ENCODE data around the gene CYBC1. TPM values are rescaled to one million over a fixed set of nuclear protein-coding genes. Genes with fewer than 3 reads are reported as not detected.

CYBC1 gene
- total and polyA plus RNA-seq, 9 of the 15 experiments (the other 6 are each of a cell fraction or from before 2014, with no cell fraction given) = 1.3 to 71.8 (median 49.9) TPM

DNA sequence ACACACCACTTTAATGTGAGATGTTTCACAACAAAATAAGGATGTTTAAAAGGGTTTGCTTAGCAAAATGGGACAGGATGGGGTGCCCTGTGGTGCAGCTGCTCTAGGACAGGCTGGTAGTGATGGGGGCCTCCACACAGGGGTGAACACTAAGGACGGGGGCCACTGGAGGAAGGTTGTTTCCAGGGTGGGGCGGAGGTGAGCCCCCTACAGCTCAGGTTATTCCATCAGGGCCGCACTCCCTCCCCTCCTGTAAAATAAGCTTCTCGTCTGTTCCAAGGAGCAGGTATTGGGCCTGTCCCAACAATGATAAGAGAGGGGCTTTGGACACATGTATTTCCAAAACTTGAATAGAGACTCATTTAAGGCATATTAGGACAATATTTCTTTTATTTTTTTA, 34.3 kb downstream of the CYBC1 start (continued):
- TF ChIP-seq ZNF592 (IDR thresholded peaks at IDR 0.05) (no peak), XRCC5 (IDR thresholded peaks at IDR 0.05; ENCODE audit: low read depth, low read length) (no peak), ZNF274 (IDR thresholded peaks at IDR 0.05; ENCODE audit: borderline replicate concordance, low read depth, low read length) (no peak), HOXB6 (CRISPR knock-in tag; IDR thresholded peaks at IDR 0.05; ENCODE audit: borderline replicate concordance) (no peak)

DNA sequence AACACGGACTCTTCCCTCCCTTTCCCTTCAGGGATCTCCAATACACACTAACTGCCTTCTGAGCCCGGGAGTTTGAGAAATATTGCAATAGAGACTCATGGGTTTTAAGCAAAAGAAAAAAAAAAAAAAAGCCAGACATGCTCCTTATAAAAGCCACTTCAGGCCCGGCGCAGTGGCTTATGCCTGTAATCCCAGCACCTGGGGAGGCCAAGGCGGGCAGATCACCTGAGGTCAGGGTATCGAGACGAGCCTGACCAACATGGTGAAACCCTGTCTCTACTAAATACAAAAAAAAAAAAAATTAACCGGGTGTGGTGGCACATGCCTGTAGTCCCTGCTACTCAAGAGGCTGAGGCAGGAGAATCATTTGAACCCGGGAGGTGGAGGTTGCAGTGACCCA, 34.8 kb downstream of the CYBC1 start:
- FAIRE-seq (no peak), DNase-seq (ENCODE audit: extremely low read depth in 1 of 4, low spot score in 3 of 4) (no peak), ATAC-seq (no peak)
- Histone ChIP-seq H3K27ac (ENCODE audit: extremely low read depth, low read depth, low read length) (no peak overlapping the region), H3K4me3 (no peak overlapping the region), H3K79me2 (ENCODE audit: control insufficient read depth, insufficient read depth, low read length) (peaks cover 28% of the 10 kb centered on the region), H3K9ac (ENCODE audit: insufficient read depth in 1 of 2, low read depth in 2 of 2, low read length in 2 of 2) (no peak overlapping the region), H3K4me2 (ENCODE audit: insufficient read depth, low read length) (no peak overlapping the region), H3K9me3 (replicated peaks; ENCODE audit: control insufficient read depth, insufficient read depth, low read depth, low read length) (no peaks in the 10 kb centered on the region), H3K36me3 (ENCODE audit: control insufficient read depth, insufficient read depth, low read length) (peaks cover 17% of the 10 kb centered on the region; the same call in 2 of the 3 replicates), H2AFZ (ENCODE audit: low read depth, low read length) (no peak overlapping the region), H3K4me1 (replicated peaks in 1 of 2; ENCODE audit: control insufficient read depth in 2 of 2, insufficient read depth in 2 of 2, low read length in 2 of 2) (peaks cover 8 to 32% of the 10 kb centered on the region in 2 experiments), H3K27me3 (ENCODE audit: control insufficient read depth in 2 of 2, insufficient read depth in 2 of 2, low read length in 2 of 2) (no peaks in the 10 kb centered on the region), H4K20me1 (replicated peaks; ENCODE audit: control insufficient read depth, insufficient read depth, low read length) (peaks cover 15% of the 10 kb centered on the region), H3K9me1 (ENCODE audit: control insufficient read depth, insufficient read depth, low read length) (no peaks in the 10 kb centered on the region)
- intact Hi-C loops (cut with micrococcal nuclease) (loop anchor here (2.0 to 10.0 kb wide), 2 partner anchors 139 to 177 kb away; no protein-coding TSS in a partner anchor), in situ Hi-C loops (cut with MboI) (no loop called here)
- no TSS peak for BruUV-seq (replicated peaks)
- 93% methylated on average over 8 of the region's 9 CpGs for WGBS (ENCODE audit: insufficient coverage, low coverage, missing lambda C conversion rate)
- POLR2A ChIA-PET = interaction anchor here (1.6 to 1.8 kb wide), 2 partner anchors 10 to 16 kb away, joined by 3 to 5 read pairs; no protein-coding TSS in a partner anchor
- CTCF ChIA-PET (ENCODE audit: low intra/inter-chr PET ratio) = interaction anchor here (0.7 kb wide), 1 partner anchor 461 kb away, joined by 4 read pairs; no protein-coding TSS in a partner anchor
- TF ChIP-seq EGR1 (conservative IDR thresholded peaks at IDR 0.05) (no peak), ZNF12 (CRISPR knock-in tag; IDR thresholded peaks at IDR 0.05) (no peak), SIN3A (IDR thresholded peaks at IDR 0.05; ENCODE audit: borderline replicate concordance in 2 of 2, control insufficient read depth in 1 of 2, low read depth in 2 of 2, low read length in 2 of 2) (no peak), NR2C1 (IDR thresholded peaks at IDR 0.05) (no peak), NR2C1 (tag; IDR thresholded peaks at IDR 0.05) (no peak), DEAF1 (CRISPR knock-in tag; IDR thresholded peaks at IDR 0.05) (no peak), MYNN (IDR thresholded peaks at IDR 0.05) (no peak), MYNN (CRISPR knock-in tag; IDR thresholded peaks at IDR 0.05) (no peak), MEF2D (tag; conservative IDR thresholded peaks at IDR 0.05; ENCODE audit: low read depth) (no peak)

All from K562 (cell line).